K562 (cell line): ENCODE data around the gene APOBEC3G. TPM values are rescaled to one million over a fixed set of nuclear protein-coding genes. Genes with fewer than 3 reads are reported as not detected.

Source experiments
- BRF1 ChIP-seq: IDR thresholded peaks from 3 replicates; pipeline ENCODE4 v1.6.1; 2011; ENCODE audit warnings: borderline replicate concordance, mild to moderate bottlenecking; ENCODE audit not compliant: insufficient read length; ENCODE audit errors: extremely low read depth
- CBX8 ChIP-seq: fragments of 200-600 bp; sonication (generic); IDR thresholded peaks from 2 replicates; pipeline ENCODE4 v1.6.1; 2012; ENCODE audit warnings: borderline replicate concordance, mixed run types, low read depth, mild to moderate bottlenecking, moderate library complexity, mixed read lengths, low read length, control low read depth, inconsistent platforms; ENCODE audit not compliant: poor library complexity, severe bottlenecking; ENCODE audit errors: extremely low read depth
- EGR1 ChIP-seq: fragments of 450-650 bp; conservative IDR thresholded peaks from 2 replicates; pipeline ENCODE4 v1.6.1; 2017; ENCODE audit warnings: mild to moderate bottlenecking
- ETV6 ChIP-seq, 3 experiments: fragments of 150-350 bp in 1 of 3; sonication (generic) in 1 of 3; formaldehyde crosslinking in 1 of 3; IDR thresholded peaks; 2 replicates each; pipeline versions ENCODE4 v1.6.1 to v1.8.0; 2014 to 2022; ENCODE audit warnings: borderline replicate concordance in 2 of 3, low read depth in 2 of 3, antibody characterized with exemption in 1 of 3, low read length in 1 of 3, mild to moderate bottlenecking in 1 of 3, missing genetic modification reagents in 1 of 3
- HMGN3 ChIP-seq: IDR thresholded peaks from 2 replicates; pipeline ENCODE4 v1.6.1; 2011; ENCODE audit warnings: borderline replicate concordance, low read depth, mild to moderate bottlenecking, mixed read lengths, low read length; ENCODE audit not compliant: insufficient read length; ENCODE audit errors: extremely low read depth
- HNRNPLL ChIP-seq: fragments of 200-400 bp; formaldehyde crosslinking; IDR thresholded peaks from 2 replicates; pipeline ENCODE4 v1.6.1; 2017; ENCODE audit warnings: low read length, low read depth, mild to moderate bottlenecking; ENCODE audit not compliant: poor library complexity, severe bottlenecking
- HNRNPUL1 ChIP-seq: fragments of 200-400 bp; formaldehyde crosslinking; IDR thresholded peaks from 2 replicates; pipeline ENCODE4 v1.6.1; 2017; ENCODE audit warnings: low read length
- RB1 ChIP-seq: fragments of 450-650 bp; IDR thresholded peaks from 2 replicates; pipeline ENCODE4 v1.6.1; 2017; ENCODE audit warnings: low read depth, mild to moderate bottlenecking
- ZBTB17 ChIP-seq: fragments of 450-650 bp; formaldehyde crosslinking; IDR thresholded peaks from 2 replicates; pipeline ENCODE4 v1.4.0; 2020; ENCODE audit warnings: mild to moderate bottlenecking
- ZNF311 ChIP-seq: fragments of 250-450 bp; sonication (Bioruptor Pico); IDR thresholded peaks from 2 replicates; pipeline ENCODE4 v1.4.0; 2020; ENCODE audit warnings: mild to moderate bottlenecking, moderate library complexity
- ZNF444 ChIP-seq: fragments of 250-450 bp; sonication (Bioruptor Pico); IDR thresholded peaks from 2 replicates; pipeline ENCODE4 v1.4.0; 2020; ENCODE audit warnings: mild to moderate bottlenecking, moderate library complexity
- ZNF668 ChIP-seq: fragments of 250-450 bp; sonication (Bioruptor Pico); IDR thresholded peaks from 2 replicates; pipeline ENCODE4 v1.8.0; 2022; ENCODE audit warnings: mild to moderate bottlenecking, inconsistent platforms
- ZNF707 ChIP-seq: fragments of 250-450 bp; sonication (Bioruptor Pico); conservative IDR thresholded peaks from 2 replicates; pipeline ENCODE4 v1.8.0; 2022; ENCODE audit warnings: inconsistent platforms, mild to moderate bottlenecking, moderate library complexity
- polyA plus RNA-seq, 8 experiments: library from polyadenylated mRNA; depleted of rRNA in 4 of 8; stranded (reverse) in 5 of 8; unstranded in 3 of 8; fragments of >200 nt; fragmentation: Nextera tagmentation in 2 of 8; fragmentation: Illumina TruSeq in 1 of 8; extraction: Ambion mirVana in 2 of 8; extraction: Trizol in 1 of 8; gene quantifications; 2 replicates each; pipeline versions ENCODE4 v1.2.1 to v1.2.3, GENCODE V29; 2011 to 2014; ENCODE audit warnings: inconsistent platforms in 1 of 8, missing spikeins in 1 of 8
- total RNA-seq, 7 experiments: library from RNA; depleted of rRNA in 6 of 7; stranded (reverse); fragments of >200 nt in 6 of 7; fragmentation: Illumina TruSeq in 2 of 7; extraction: Trizol in 2 of 7; gene quantifications; 2 replicates each; pipeline versions ENCODE4 v1.2.1 to v1.2.3, GENCODE V29; 2011 to 2021; ENCODE audit warnings: low replicate concordance in 1 of 7
- TF ChIP-seq, protein P1 (sequence below): IDR thresholded peaks from 2 replicates; pipeline ENCODE4 v1.6.1; 2012; ENCODE audit warnings: low read depth, low read length, improper control_type of control experiment, borderline replicate concordance
- TF ChIP-seq, protein P2 (sequence below), 2 experiments: IDR thresholded peaks in 1 of 2; conservative IDR thresholded peaks in 1 of 2; 2 replicates each; pipeline ENCODE4 v1.6.1; 2016; ENCODE audit warnings: low read depth in 2 of 2, mild to moderate bottlenecking in 1 of 2, missing compliant biosample characterization in 1 of 2, missing genetic modification characterization in 1 of 2, moderate library complexity in 1 of 2
- TF ChIP-seq, protein P3 (sequence below): fragments of 150-350 bp; IDR thresholded peaks from 2 replicates; pipeline ENCODE4 v1.6.1; 2014; ENCODE audit warnings: low read depth, mild to moderate bottlenecking, low read length, borderline replicate concordance
- TF ChIP-seq, protein P4 (sequence below): sonication (generic); formaldehyde crosslinking; IDR thresholded peaks from 2 replicates; pipeline ENCODE4 v1.8.1; 2022; ENCODE audit warnings: missing genetic modification reagents

The APOBEC3G gene
- total and polyA plus RNA-seq, 9 of the 15 experiments (the other 6 are each of a cell fraction or from before 2014, with no cell fraction given) = 5.2 to 20.8 (median 11.4) TPM

DNA sequence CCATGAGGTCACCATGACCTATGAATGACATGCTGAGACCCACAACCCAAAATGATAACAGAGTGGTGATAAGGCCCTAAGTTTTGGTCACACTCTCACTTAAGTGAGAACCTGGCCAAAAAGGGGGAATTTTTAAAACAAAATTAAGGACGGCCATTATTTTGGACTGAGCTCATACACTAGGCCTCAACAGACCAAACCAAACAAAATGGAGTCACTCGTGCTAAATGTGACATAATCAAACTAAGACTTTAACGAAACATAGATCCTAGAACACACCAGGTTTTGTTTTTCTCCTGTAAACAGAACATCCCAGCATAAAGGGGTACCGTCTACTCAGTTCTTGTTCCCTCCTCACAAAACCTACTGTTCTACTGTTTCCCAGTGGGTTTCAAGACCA is 31.4 kb downstream of the APOBEC3G start (continued):
- TF ChIP-seq ZNF707 (no peak), ZNF311 (CRISPR knock-in tag) (peak; percentile 87; the same call in 1 of the 2 replicates), HNRNPUL1 (no peak), RB1 (no peak), BRF1 (no peak), HMGN3 (no peak), ZNF444 (CRISPR knock-in tag) (no peak), HNRNPLL (no peak), ETV6 (IDR thresholded peaks at IDR 0.05; ENCODE audit: borderline replicate concordance in 1 of 2, low read depth in 2 of 2, low read length in 1 of 2) (no peak), ETV6 (CRISPR knock-in tag; IDR thresholded peaks at IDR 0.05; ENCODE audit: borderline replicate concordance) (no peak), CBX8 (no peak), ZNF668 (peak; percentile 81; the same call in 1 of the 2 replicates), ZBTB17 (CRISPR knock-in tag) (0 out of 2 replicates have a peak, but pooled peaks have one; percentile 50), EGR1 (no peak)
- TF ChIP-seq, protein P1, sequence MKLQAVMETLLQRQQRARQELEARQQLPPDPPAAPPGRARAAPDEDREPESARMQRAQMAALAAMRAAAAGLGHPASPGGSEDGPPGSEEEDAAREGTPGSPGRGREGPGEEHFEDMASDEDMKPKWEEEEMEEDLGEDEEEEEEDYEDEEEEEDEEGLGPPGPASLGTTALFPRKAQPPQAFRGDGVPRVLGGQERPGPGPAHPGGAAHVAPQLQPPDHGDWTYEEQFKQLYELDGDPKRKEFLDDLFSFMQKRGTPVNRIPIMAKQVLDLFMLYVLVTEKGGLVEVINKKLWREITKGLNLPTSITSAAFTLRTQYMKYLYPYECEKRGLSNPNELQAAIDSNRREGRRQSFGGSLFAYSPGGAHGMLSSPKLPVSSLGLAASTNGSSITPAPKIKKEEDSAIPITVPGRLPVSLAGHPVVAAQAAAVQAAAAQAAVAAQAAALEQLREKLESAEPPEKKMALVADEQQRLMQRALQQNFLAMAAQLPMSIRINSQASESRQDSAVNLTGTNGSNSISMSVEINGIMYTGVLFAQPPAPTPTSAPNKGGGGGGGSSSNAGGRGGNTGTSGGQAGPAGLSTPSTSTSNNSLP = no peak
- TF ChIP-seq, protein P2, sequence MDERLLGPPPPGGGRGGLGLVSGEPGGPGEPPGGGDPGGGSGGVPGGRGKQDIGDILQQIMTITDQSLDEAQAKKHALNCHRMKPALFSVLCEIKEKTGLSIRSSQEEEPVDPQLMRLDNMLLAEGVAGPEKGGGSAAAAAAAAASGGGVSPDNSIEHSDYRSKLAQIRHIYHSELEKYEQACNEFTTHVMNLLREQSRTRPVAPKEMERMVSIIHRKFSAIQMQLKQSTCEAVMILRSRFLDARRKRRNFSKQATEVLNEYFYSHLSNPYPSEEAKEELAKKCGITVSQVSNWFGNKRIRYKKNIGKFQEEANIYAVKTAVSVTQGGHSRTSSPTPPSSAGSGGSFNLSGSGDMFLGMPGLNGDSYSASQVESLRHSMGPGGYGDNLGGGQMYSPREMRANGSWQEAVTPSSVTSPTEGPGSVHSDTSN (CRISPR knock-in tag; IDR thresholded peaks at IDR 0.05; ENCODE audit: low read depth) = no peak
- TF ChIP-seq, protein P2 (tag; conservative IDR thresholded peaks at IDR 0.05; ENCODE audit: low read depth) = peak; percentile 38; the same call in 1 of the 2 replicates
- TF ChIP-seq, protein P3, sequence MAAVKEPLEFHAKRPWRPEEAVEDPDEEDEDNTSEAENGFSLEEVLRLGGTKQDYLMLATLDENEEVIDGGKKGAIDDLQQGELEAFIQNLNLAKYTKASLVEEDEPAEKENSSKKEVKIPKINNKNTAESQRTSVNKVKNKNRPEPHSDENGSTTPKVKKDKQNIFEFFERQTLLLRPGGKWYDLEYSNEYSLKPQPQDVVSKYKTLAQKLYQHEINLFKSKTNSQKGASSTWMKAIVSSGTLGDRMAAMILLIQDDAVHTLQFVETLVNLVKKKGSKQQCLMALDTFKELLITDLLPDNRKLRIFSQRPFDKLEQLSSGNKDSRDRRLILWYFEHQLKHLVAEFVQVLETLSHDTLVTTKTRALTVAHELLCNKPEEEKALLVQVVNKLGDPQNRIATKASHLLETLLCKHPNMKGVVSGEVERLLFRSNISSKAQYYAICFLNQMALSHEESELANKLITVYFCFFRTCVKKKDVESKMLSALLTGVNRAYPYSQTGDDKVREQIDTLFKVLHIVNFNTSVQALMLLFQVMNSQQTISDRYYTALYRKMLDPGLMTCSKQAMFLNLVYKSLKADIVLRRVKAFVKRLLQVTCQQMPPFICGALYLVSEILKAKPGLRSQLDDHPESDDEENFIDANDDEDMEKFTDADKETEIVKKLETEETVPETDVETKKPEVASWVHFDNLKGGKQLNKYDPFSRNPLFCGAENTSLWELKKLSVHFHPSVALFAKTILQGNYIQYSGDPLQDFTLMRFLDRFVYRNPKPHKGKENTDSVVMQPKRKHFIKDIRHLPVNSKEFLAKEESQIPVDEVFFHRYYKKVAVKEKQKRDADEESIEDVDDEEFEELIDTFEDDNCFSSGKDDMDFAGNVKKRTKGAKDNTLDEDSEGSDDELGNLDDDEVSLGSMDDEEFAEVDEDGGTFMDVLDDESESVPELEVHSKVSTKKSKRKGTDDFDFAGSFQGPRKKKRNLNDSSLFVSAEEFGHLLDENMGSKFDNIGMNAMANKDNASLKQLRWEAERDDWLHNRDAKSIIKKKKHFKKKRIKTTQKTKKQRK = no peak
- TF ChIP-seq, protein P4, sequence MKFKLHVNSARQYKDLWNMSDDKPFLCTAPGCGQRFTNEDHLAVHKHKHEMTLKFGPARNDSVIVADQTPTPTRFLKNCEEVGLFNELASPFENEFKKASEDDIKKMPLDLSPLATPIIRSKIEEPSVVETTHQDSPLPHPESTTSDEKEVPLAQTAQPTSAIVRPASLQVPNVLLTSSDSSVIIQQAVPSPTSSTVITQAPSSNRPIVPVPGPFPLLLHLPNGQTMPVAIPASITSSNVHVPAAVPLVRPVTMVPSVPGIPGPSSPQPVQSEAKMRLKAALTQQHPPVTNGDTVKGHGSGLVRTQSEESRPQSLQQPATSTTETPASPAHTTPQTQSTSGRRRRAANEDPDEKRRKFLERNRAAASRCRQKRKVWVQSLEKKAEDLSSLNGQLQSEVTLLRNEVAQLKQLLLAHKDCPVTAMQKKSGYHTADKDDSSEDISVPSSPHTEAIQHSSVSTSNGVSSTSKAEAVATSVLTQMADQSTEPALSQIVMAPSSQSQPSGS (CRISPR knock-in tag) = no peak
